GM12891 (cell line): ENCODE data around the gene SULT4A1.

Experiments used
- POLR2A ChIP-seq: IDR thresholded peaks from 2 replicates; pipeline ENCODE4 v1.6.1; 2011; ENCODE audit warnings: low read depth, low read length, control low read depth
- POLR2AphosphoS5 ChIP-seq: IDR thresholded peaks from 2 replicates; pipeline ENCODE4 v1.6.1; 2011; ENCODE audit warnings: low read depth, low read length, control low read depth
- POU2F2 ChIP-seq: IDR thresholded peaks from 2 replicates; pipeline ENCODE4 v1.6.1; 2011; ENCODE audit warnings: low read depth, mild to moderate bottlenecking, control low read depth, low read length, moderate library complexity
- SPI1 ChIP-seq: IDR thresholded peaks from 2 replicates; pipeline ENCODE4 v1.6.1; 2011; ENCODE audit warnings: low read depth, low read length, control low read depth
- TAF1 ChIP-seq: IDR thresholded peaks from 2 replicates; pipeline ENCODE4 v1.6.1; 2011; ENCODE audit warnings: low read depth, low read length, control low read depth

DNA sequence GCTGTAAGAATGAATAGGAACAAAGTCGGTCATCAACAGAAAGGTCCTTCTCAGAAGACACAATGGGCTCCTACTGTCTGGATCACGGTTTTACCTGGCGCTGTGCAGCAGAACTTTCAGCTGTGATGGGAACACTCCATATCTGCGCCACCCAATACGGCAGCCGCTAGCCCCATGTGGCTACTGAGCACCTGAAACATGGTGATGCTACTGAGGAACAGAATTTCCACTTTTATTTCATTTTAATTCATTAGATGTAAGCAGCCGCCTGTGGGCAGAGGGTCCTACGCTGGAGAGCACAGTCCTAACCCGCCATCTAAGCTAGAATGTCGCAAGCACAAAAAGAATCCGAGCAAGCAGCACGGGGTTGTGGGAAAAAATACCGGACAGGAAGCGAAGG lies 2.7 kb downstream of the SULT4A1 start:
- no peak for TF ChIP-seq POLR2A
- TF ChIP-seq POLR2AphosphoS5, result no peak
- no peak for TF ChIP-seq TAF1
- TF ChIP-seq POU2F2, result no peak
- TF ChIP-seq SPI1, result no peak
